ENCODE results near the gene FTSJ3.
"Not testable (repeated sequence)": the region's sequence is repeated elsewhere in the genome, so short reads cannot be mapped to it uniquely, and the experiment has no call there.

FTSJ3 gene

DNA sequence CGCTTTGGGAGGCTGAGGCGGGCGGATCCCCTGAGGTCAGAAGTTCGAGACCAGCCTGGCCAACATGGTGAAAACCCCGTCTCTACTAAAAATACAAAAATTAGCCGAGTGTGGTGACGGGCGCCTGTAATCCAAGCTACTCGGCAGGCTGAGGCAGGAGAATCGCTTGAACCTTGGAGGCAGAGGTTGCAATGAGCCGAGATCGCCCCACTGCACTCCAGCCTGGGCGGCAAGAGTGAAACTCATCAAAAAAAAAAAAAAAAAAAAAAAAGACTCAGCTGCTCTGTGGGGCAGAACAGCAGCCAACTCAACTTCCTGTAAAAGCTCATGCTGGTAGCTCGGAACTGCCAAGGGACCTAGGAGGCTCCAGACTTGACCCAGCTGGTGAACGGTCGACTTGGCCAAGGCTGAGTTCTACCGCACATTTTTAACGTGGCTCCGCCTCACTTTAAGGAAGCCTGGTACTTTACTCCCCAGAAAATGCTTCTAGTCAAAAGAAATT, 16.0 kb upstream of the FTSJ3 start:
- not testable (repeated sequence) for DNase-seq

- DNase-seq = peak; percentile 93
These were observed 15.3 kb upstream of the FTSJ3 start, which contains the start of gene SMARCD2 for GRCh38 chr17:63842540-63843386. Gene SMARCD2, minus strand, starts transcription at chr17:63842685. Its CDS starts 11 bp downstream, at chr17:63842674.

GRCh38 chr17:63842173-63842539, 14.7 kb upstream of the FTSJ3 start:
- no peak for DNase-seq

- peak; percentile 26 for DNase-seq
These were observed 14.1 kb upstream of the FTSJ3 start for GRCh38 chr17:63841350-63842172.

- DNase-seq = no peak
These were observed 13.3 kb upstream of the FTSJ3 start for GRCh38 chr17:63840591-63841349.

DNA sequence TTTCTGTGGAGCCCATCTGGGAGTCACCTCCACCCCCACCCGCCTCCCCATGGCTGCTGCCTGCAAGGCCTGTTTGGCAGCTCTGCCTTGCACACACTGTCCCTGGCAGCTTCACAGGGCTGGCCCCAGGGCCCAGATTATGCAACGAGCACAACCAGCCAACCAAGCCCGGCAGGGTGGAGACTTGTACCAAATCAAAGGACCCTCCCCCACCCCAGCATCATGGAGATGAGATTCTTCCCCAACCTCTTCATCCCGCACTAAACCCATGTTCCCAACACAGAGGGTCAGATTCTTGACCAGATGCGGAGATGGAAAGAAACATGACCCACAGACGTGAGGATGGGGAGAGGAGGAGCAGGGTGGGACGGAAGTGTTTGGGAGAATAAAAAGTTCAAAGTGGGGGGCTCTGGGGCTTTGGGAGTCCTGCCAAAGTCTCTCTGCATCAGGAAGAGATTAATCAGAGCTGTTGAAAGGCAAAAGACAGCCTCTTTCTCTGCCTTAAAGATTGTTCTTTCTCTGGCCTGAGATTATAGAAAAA, 11.2 kb upstream of the FTSJ3 start:
- DNase-seq = no peak

- DNase-seq = no peak
These were observed 10.6 kb upstream of the FTSJ3 start for GRCh38 chr17:63837962-63838600.

DNA sequence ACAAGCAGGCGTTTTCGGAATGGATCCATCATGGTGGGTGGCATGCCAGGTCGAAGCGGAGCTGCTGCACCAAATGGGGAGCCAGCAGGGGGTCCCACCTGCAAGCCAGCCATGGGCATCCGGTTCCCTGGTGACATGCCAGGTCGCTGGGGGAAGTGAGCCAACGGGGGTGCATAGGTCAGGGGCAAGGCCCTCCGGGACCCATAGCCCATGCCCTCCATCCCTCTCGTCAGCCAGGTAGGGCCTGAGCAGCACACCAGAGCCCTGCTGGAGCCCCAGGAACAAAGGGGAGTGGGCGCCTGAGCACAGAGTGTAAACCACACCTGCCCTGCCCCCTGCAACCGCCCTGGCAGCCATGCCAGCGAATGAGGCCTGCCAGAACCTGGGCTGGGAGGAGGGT, 10.0 kb upstream of the FTSJ3 start:
- no peak for DNase-seq

- no peak for DNase-seq
These were observed 9.3 kb upstream of the FTSJ3 start for GRCh38 chr17:63836811-63837210.

GRCh38 chr17:63835167-63835720, 7.8 kb upstream of the FTSJ3 start:
- no peak for DNase-seq

GRCh38 chr17:63834431-63835166, 7.1 kb upstream of the FTSJ3 start:
- DNase-seq = peak; percentile 65

GRCh38 chr17:63833741-63834373, 6.4 kb upstream of the FTSJ3 start:
- DNase-seq = no peak

DNA sequence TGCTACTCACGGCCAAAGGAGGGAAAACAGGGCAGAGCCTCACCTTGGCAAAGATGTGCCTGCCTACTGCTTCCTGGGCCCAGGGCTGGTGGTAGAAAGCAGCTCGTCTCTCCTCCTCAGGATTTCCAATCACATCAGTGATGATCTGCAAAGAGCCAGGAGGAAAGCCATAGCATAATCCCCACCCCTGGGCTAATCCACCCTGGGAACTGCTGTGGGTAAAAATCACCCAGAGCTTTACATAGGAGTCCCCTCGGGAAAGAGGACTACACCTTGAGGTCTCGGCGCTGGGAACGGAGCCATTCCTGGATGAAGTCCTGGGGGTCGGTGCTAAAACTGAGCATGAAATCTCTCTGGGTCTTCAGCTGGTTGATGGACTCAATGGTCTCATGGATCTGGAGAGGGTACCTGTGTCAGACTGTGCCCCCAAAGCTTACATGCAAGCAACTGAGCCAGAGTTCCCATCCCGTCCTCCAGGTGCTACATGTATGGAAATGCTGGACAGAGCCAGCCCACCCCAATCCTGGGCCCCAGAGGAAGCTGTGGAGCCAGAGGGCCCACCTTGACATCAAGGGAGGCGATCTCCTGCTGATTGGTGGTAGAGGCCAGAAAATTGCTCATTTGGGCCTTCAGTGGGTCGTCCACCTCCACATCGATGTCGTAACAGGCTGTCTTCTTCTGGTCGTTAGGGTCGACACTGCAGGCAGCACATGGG, 5.7 kb upstream of the FTSJ3 start:
- no peak for DNase-seq

GRCh38 chr17:63832455-63832854, 5.0 kb upstream of the FTSJ3 start:
- DNase-seq = no peak

DNA sequence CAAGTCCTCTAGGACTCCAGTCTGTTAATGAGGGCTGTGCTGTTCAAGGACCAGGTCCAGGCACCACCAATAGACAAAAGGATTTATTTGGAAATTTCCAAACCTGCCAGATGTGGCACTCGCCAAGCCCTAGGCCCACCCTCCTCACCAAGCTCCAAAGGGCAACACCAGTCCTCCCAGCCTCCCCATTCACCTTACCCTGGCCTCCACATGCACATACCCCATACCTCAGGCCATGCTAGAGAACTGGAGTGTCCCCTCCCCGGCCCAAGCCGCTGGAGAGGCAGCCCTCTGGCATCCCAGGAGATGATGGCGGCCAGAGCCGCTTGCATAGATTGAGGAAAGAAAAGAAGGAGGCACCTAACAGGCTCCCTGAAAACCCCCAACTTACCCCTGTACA, 4.6 kb upstream of the FTSJ3 start:
- no peak for DNase-seq

- no peak for DNase-seq
These were observed 4.0 kb upstream of the FTSJ3 start for GRCh38 chr17:63831505-63831904.

GRCh38 chr17:63830904-63831491, 3.5 kb upstream of the FTSJ3 start:
- no peak for DNase-seq

GRCh38 chr17:63830278-63830677, 2.8 kb upstream of the FTSJ3 start:
- no peak for DNase-seq

DNA sequence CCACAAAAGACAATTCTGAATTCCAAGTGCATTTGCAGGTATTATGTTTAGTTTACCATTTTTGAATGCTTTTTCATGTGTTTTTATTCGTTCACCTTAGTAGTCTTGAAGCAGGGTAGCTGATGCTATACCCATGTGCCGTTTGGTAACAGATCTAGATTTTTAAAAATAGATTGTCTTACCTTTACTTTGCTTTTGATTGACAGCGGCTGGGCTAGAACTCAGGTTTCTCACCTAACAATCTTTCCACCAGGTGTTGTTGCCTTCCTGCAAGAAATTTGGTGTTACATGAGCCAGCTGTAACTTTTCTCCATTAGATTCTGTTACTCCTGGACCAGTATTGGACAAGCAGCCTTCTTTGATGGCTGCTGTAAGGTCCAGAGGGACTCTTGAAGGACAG, 1.5 kb upstream of the FTSJ3 start:
- no peak for DNase-seq

- no peak for DNase-seq
These were observed 348 bp upstream of the FTSJ3 start for GRCh38 chr17:63827801-63828221.

All from NCI-H1092 treated with DMSO at 0.1 percent for 48 hours (cell line).